ENCODE data around the gene MEGF6. TPM values are rescaled to one million over a fixed set of nuclear protein-coding genes. Genes with fewer than 3 reads are reported as not detected.

Gene MEGF6
- total and polyA plus RNA-seq, 2 of the 8 experiments (the other 6 are each of a cell fraction or from before 2014, with no cell fraction given): 4.1 to 14.8 TPM

DNA sequence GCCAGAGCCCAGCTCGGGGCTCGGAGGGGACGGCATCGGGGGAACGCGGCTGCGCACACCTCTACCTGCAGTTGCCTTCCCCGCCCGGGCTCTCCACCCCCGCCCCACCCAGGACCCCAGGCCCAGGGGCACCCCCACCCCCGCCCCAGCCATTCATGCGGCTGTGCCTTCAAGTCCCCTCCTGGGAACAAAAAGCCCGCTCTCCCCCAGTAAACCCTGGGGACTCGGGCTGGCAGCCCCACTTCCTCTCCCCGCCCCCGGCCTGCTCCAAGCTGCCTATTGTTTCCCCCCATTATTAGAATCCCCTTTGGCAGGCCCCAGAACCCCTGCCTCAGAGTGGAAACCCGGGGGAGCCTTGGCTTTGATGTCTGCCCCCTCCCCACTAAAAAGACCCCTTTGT is 18.0 kb downstream of the MEGF6 start:
- no peak overlapping the region for H2AK5ac ChIP-seq (ENCODE audit: low read depth, low read length)
- H2BK20ac ChIP-seq (ENCODE audit: low read length): no peak overlapping the region
- H2BK12ac ChIP-seq (ENCODE audit: low read depth, low read length): no peak overlapping the region
- no peak overlapping the region for H4K91ac ChIP-seq (replicated peaks; ENCODE audit: insufficient read length, low read length)
- no peak overlapping the region for H3K4ac ChIP-seq (replicated peaks; ENCODE audit: insufficient read length, low read depth, low read length)
- no peak for FAIRE-seq
- ChIA-PET CTCF (ENCODE audit: partially characterized antibody) (interaction anchor here (0.7 to 9.7 kb wide), 12 partner anchors 9 to 176 kb away, joined by 3 to 132 read pairs (median 6); partner anchors contain the start of genes MEGF6 and TPRG1L), POLR2A (ENCODE audit: partially characterized antibody) (interaction anchor here (0.7 to 1.7 kb wide), 5 partner anchors 11 to 137 kb away, joined by 3 to 9 read pairs (median 3); partner anchors contain the start of gene MEGF6)
- no peaks in the 10 kb centered on the region for H4K20me1 ChIP-seq (replicated peaks in 1 of 2; ENCODE audit: control insufficient read depth in 1 of 2, insufficient read depth in 2 of 2, low read length in 2 of 2)
- TF ChIP-seq CTBP2 (IDR thresholded peaks at IDR 0.05; ENCODE audit: borderline replicate concordance, insufficient read depth, insufficient read length, low read length): no peak
- 80% methylated on average over 1 of the region's 17 CpGs; no CpG with 5 or more reads in 1 of the 2 experiments for WGBS, 2 experiments (ENCODE audit: extremely low coverage in 1 of 2, insufficient coverage in 1 of 2, insufficient read length in 1 of 2, insufficient replicate concordance in 2 of 2, low coverage in 1 of 2, low lambda C conversion rate in 2 of 2, missing lambda C conversion rate in 1 of 2)
- H3K9me3 ChIP-seq (ENCODE audit: insufficient read depth in 2 of 2, low read depth in 1 of 2, low read length in 1 of 2): no peaks in the 10 kb centered on the region
- H3K9ac ChIP-seq (replicated peaks in 1 of 4; ENCODE audit: extremely low read depth in 1 of 4, low read depth in 3 of 4, low read length in 3 of 4): 0 out of 7 replicates have a peak overlapping the region, but pooled peaks of 1 of the 4 experiments have one; percentile 3
- H3K27me3 ChIP-seq (replicated peaks in 1 of 4; ENCODE audit: control insufficient read depth in 3 of 4, extremely low read depth in 1 of 4, insufficient read depth in 3 of 4, low read length in 3 of 4): no peaks in the 10 kb centered on the region
- H3K4me2 ChIP-seq (ENCODE audit: insufficient read depth in 1 of 2, low read depth in 2 of 2, low read length in 2 of 2): peak overlapping the region in 1 of 2 experiments; percentile 7; a peak in 1 of 4 replicates
- H3K4me3 ChIP-seq (ENCODE audit: extremely low read depth in 1 of 4, insufficient read depth in 2 of 4, low read depth in 3 of 4, low read length in 4 of 4): no peak overlapping the region
- H3K23ac ChIP-seq (ENCODE audit: insufficient read length): no peak overlapping the region
- H3K23me2 ChIP-seq (ENCODE audit: low read depth, low read length): no peaks in the 10 kb centered on the region
- H3K56ac ChIP-seq (replicated peaks; ENCODE audit: insufficient read length, low read depth, low read length): no peak overlapping the region
- H3K79me2 ChIP-seq (ENCODE audit: control insufficient read depth in 1 of 2, insufficient read depth in 2 of 2, low read length in 2 of 2): no peaks in the 10 kb centered on the region
- H3K36me3 ChIP-seq (ENCODE audit: control insufficient read depth in 2 of 4, insufficient read depth in 4 of 4, low read length in 3 of 4): no peaks in the 10 kb centered on the region
- no peak for DNase-seq (ENCODE audit: low read depth in 1 of 2, low spot score in 2 of 2)
- H2BK15ac ChIP-seq (ENCODE audit: low read length): no peak overlapping the region
- no peak overlapping the region for H2BK120ac ChIP-seq (replicated peaks; ENCODE audit: low read depth, low read length)
- H2AFZ ChIP-seq (ENCODE audit: low read length): no peak overlapping the region
- H3K4me1 ChIP-seq (replicated peaks in 1 of 4; ENCODE audit: control insufficient read depth in 3 of 4, insufficient read depth in 4 of 4, low read length in 3 of 4): peaks cover 0 to 23% (median 16%) of the 10 kb centered on the region in 4 experiments; a peak in 6 of 7 replicates
- no peak overlapping the region for H3K18ac ChIP-seq (ENCODE audit: extremely low read depth, low read length)
- no peak overlapping the region for H2BK5ac ChIP-seq (ENCODE audit: low read depth, low read length)
- no peak overlapping the region for H3K14ac ChIP-seq (ENCODE audit: insufficient read length)
- H4K5ac ChIP-seq (ENCODE audit: insufficient read length, low read depth, low read length): peak overlapping the region; percentile 36
- 0 out of 2 replicates have a peak, but pooled peaks cover 2% of the 10 kb centered on the region for H3K79me1 ChIP-seq (ENCODE audit: low read depth, low read length)
- no peak overlapping the region for H3K27ac ChIP-seq (ENCODE audit: low read depth, low read length)
- H4K8ac ChIP-seq (ENCODE audit: extremely low read depth, insufficient read depth, low read length): peak overlapping the region; percentile 41; the same call in 1 of the 2 replicates

Measured in H1 (cell line).